OCI-LY3 (cell line): Measurements from ENCODE around the gene NKAIN2.

Source experiments
- H2AFZ ChIP-seq: fragments of 200-600, 300-600 bp; shearing (Covaris generic); 2 replicates; pipeline ENCODE4 v1.6.0; 2014; ENCODE audit warnings: antibody characterized with exemption, low read depth, low read length
- H3K27ac ChIP-seq: fragments of 200-600, 300-600 bp; sonication (generic); 2 replicates; pipeline ENCODE4 v1.5.1; 2014; ENCODE audit warnings: mild to moderate bottlenecking, low read length, moderate library complexity, mixed read lengths
- H3K27me3 ChIP-seq: fragments of 200-600, 300-600 bp; sonication (generic); 2 replicates; pipeline ENCODE4 v1.6.1; 2014; ENCODE audit warnings: low read depth, low read length, mixed read lengths
- H3K36me3 ChIP-seq: fragments of 200-600, 300-600 bp; sonication (generic); replicated peaks from 2 replicates; pipeline ENCODE3; 2014; ENCODE audit warnings: low read depth, low read length, mixed read lengths
- H3K4me1 ChIP-seq: fragments of 300-600, 200-600 bp; sonication (generic); 2 replicates; pipeline ENCODE4 v1.6.1; 2014; ENCODE audit warnings: low read length, mixed read lengths
- H3K4me2 ChIP-seq: fragments of 200-600, 300-600 bp; sonication (generic); 2 replicates; pipeline ENCODE4 v1.6.1; 2014; ENCODE audit warnings: low read length, mixed read lengths
- H3K4me3 ChIP-seq: fragments of 300-600, 200-600 bp; sonication (generic); 2 replicates; pipeline ENCODE4 v1.5.1; 2014; ENCODE audit warnings: antibody characterized with exemption, mild to moderate bottlenecking, low read length, moderate library complexity
- H3K79me2 ChIP-seq: fragments of 300-600, 200-600 bp; shearing (Covaris generic); 2 replicates; pipeline ENCODE4 v1.6.1; 2014; ENCODE audit warnings: mild to moderate bottlenecking, low read length, mixed read lengths
- H3K9ac ChIP-seq: fragments of 300-600, 200-600 bp; shearing (Covaris generic); 2 replicates; pipeline ENCODE4 v1.6.0; 2014; ENCODE audit warnings: mild to moderate bottlenecking, low read length, moderate library complexity
- H3K9me3 ChIP-seq: fragments of 200-600, 300-600 bp; shearing (Covaris generic); 2 replicates; pipeline ENCODE4 v1.6.1; 2014; ENCODE audit warnings: low read length, mixed read lengths; ENCODE audit not compliant: insufficient read depth
- H4K20me1 ChIP-seq: fragments of 200-600, 300-600 bp; sonication (generic); 2 replicates; pipeline ENCODE4 v1.6.1; 2016; ENCODE audit warnings: low read length, mixed read lengths; ENCODE audit not compliant: insufficient read depth
- CTCF ChIP-seq: fragments of 200-600, 300-600 bp; sonication (generic); IDR thresholded peaks from 2 replicates; pipeline ENCODE4 v1.5.1; 2014; ENCODE audit warnings: antibody characterized with exemption, low read length, low read depth
- EZH2phosphoT487 ChIP-seq: fragments of 200-600 bp; shearing (Covaris generic); IDR thresholded peaks from 2 replicates; pipeline ENCODE4 v1.6.1; 2018; ENCODE audit warnings: antibody characterized with exemption, mixed run types, low read depth

Gene NKAIN2

GRCh38 chr6:124658053-124658452 is 854.4 kb downstream of the NKAIN2 start:
- TF ChIP-seq EZH2phosphoT487 = no peak
- no peak for TF ChIP-seq CTCF
- no peaks in the 10 kb centered on the region for H3K79me2 ChIP-seq
- no peak overlapping the region for H3K27ac ChIP-seq
- H3K36me3 ChIP-seq = no peaks in the 10 kb centered on the region
- no peaks in the 10 kb centered on the region for H3K4me1 ChIP-seq
- no peaks in the 10 kb centered on the region for H3K9me3 ChIP-seq
- H3K4me3 ChIP-seq = no peak overlapping the region
- H2AFZ ChIP-seq = no peak overlapping the region
- no peaks in the 10 kb centered on the region for H4K20me1 ChIP-seq
- no peak overlapping the region for H3K4me2 ChIP-seq
- H3K27me3 ChIP-seq = no peaks in the 10 kb centered on the region
- no peak overlapping the region for H3K9ac ChIP-seq

GRCh38 chr6:124659427-124659826 is 855.8 kb downstream of the NKAIN2 start:
- TF ChIP-seq CTCF = no peak
- no peak for TF ChIP-seq EZH2phosphoT487
- H3K27me3 ChIP-seq = no peaks in the 10 kb centered on the region
- H3K4me3 ChIP-seq = no peak overlapping the region
- no peak overlapping the region for H3K9ac ChIP-seq
- no peak overlapping the region for H3K4me2 ChIP-seq
- no peak overlapping the region for H2AFZ ChIP-seq
- no peak overlapping the region for H3K27ac ChIP-seq
- H3K9me3 ChIP-seq = no peaks in the 10 kb centered on the region
- H3K36me3 ChIP-seq = no peaks in the 10 kb centered on the region
- H3K79me2 ChIP-seq = no peaks in the 10 kb centered on the region
- no peaks in the 10 kb centered on the region for H4K20me1 ChIP-seq
- H3K4me1 ChIP-seq = no peaks in the 10 kb centered on the region

GRCh38 chr6:124660185-124660584 is 856.5 kb downstream of the NKAIN2 start:
- H3K27me3 ChIP-seq = no peaks in the 10 kb centered on the region
- no peak overlapping the region for H3K4me2 ChIP-seq
- H2AFZ ChIP-seq = no peak overlapping the region
- H3K4me3 ChIP-seq = no peak overlapping the region
- no peak overlapping the region for H3K27ac ChIP-seq
- no peaks in the 10 kb centered on the region for H4K20me1 ChIP-seq
- no peaks in the 10 kb centered on the region for H3K36me3 ChIP-seq
- no peaks in the 10 kb centered on the region for H3K4me1 ChIP-seq
- no peaks in the 10 kb centered on the region for H3K9me3 ChIP-seq
- H3K9ac ChIP-seq = no peak overlapping the region
- H3K79me2 ChIP-seq = no peaks in the 10 kb centered on the region
- TF ChIP-seq EZH2phosphoT487 (no peak), CTCF (no peak)

- Histone ChIP-seq H2AFZ (no peak overlapping the region), H3K4me3 (no peak overlapping the region), H3K9me3 (no peaks in the 10 kb centered on the region), H3K27me3 (no peaks in the 10 kb centered on the region), H3K4me1 (no peaks in the 10 kb centered on the region), H3K36me3 (no peaks in the 10 kb centered on the region), H3K79me2 (no peaks in the 10 kb centered on the region), H3K27ac (no peak overlapping the region), H4K20me1 (no peaks in the 10 kb centered on the region), H3K4me2 (no peak overlapping the region), H3K9ac (no peak overlapping the region)
- TF ChIP-seq EZH2phosphoT487 = no peak
- no peak for TF ChIP-seq CTCF
These were observed 857.5 kb downstream of the NKAIN2 start for GRCh38 chr6:124661097-124661661.
